ENCODE measurements around the gene SPRED1.

Gene SPRED1

DNA sequence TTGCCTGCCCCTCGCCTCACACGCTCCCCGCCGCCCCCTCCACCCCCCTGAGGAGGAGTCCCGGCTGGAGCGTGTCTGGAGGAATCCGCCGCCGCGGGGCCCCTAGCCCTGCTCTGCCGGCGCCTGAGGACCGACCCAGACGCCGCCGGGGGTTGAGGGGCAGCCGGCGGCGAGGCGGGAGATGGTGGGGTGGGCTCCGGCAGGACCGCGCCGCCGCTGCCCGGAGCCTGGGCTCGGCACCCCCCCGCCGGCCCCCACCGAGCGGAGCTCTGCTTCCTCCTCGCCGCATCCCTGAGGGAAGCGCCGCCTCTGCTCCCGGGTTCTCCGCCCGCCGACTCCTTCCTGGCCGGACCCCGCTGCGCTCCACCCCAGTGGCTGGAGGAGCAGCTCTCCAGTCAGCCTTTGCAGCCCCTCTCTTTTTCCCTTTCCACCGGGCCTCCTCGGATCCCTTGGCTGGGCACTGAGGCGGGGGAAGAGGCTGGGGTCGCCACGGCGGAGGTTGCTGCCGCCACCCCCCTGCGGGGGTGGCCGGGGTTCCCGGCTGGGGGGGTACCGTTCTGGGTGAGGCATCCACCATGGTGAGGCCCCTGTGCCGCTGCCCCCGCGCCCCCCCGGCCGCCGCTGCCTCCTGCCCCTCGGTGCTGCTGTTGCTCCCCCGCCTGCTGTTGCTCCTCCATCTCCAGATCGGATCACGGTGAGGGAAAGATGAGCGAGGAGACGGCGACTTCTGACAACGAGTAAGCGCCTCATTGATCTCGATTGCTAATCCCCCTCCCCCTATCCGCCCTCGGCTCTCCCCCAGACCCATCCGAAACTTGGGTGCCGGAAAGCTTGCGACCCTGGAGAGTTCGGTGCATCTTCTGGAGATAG is at the start of gene SPRED1:
Gene SPRED1, plus strand, starts transcription at position 356 of the 870 bp plus-strand sequence. Its CDS starts 350 bp downstream, at position 706.
- no peak for DNase-seq

DNA sequence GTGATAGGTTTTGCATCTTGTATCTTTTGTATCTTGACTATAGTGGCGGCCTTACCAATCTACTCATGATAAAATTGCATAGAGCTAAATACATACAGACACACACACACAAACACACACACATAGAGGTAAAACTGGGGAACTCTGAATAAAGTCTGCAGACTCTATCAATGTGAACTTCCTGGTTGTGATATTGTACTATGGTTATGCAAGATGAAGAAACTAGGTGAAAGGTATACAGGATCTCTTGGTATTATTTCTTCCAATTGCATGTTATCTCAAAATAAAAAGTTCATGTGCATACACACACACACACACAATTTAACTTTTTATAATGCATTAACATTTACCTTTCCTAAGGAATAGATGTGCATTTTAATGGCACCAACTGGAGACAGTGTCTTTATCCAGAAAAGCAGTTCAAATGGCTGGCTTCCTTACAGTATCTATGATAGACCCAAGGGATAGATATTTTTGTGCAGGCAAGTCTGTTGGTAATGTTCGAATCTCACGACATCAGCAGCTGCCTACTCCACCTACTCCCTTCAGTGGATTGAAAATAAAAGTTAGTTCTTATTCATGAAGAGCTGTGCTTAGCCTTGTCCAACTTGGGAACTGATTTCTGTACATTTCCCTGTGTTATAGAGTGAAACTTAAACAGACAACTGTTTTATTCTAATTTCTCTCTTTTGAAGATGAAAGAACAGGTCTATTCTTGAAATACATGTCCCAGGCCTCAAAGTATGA is 46.9 kb upstream of the SPRED1 start:
- DNase-seq = no peak

DNA sequence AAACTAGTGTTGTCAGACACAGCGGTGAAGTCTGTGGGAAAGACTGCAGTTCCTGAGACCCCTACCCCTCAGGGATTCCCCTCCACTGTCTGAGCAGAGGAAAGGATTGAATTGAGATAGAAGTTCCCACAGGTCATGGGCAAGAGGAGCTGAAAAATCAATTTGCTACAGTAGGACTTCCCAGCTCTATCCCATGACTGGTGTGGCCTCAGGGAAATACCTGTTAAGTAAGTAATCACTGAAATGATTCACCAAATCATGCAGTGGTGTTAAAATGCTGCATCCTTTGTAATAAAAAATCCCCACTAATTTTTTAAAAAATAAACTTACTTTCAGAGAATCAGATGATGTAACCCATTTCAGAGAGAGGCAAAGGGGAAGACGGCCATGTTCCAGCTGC is 45.0 kb upstream of the SPRED1 start:
- DNase-seq = no peak

DNA sequence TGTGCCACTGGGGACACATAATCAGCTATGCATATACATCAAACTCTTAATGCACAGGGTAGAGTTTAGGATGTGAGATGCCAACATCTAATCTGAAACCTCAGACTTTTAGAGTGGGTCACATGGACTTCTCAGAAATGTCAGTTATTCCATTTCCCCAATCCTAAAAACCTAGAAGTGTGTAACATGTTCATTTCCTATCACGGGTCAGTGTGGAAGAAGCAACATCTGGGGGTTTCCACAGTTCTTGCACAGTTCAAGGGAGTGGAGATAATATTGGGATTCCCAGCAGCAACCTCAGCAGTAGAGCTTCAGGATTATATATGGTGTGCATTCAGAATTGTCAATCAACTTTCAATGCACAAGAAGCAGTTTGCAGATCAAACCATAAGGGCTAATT is 44.4 kb upstream of the SPRED1 start:
- DNase-seq = no peak

DNA sequence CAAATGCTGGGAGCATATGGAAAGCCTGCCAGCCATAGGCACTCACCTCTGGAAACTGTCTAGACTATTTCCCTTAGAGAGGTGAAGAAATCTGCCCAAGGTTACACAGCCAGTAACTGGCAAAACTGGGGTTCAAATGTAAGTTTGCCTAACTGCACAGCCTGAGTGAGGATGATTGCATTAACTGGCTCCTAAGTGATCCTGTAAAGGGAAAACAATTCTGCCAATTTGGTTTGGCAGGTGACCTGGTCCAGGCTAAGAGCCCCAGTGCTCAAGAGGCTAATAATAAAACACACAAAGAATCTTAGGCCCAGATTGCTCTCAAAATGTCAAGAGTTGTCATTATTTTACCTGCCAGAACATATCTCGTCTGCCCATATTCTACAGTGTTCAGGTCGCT is 43.9 kb upstream of the SPRED1 start:
- no peak for DNase-seq

DNA sequence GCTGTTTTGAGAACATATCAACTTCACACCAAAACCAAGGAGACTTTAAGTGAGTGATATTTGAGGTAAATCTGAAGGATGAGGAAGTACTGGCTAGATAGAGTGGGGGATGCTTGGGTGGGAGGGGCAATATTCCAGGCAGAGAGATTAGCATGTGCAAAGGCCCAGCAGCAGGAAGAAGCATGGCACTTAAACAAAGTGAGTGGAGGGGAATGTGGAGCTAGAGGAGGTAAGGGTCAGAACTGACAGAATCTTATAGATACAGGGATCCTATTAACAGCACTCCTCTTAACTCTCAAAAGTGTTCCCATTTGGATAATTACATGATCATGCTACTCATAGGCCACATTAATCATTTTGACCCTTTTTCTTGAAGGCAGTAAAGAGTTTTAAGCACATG is 41.4 kb upstream of the SPRED1 start:
- DNase-seq = no peak

DNA sequence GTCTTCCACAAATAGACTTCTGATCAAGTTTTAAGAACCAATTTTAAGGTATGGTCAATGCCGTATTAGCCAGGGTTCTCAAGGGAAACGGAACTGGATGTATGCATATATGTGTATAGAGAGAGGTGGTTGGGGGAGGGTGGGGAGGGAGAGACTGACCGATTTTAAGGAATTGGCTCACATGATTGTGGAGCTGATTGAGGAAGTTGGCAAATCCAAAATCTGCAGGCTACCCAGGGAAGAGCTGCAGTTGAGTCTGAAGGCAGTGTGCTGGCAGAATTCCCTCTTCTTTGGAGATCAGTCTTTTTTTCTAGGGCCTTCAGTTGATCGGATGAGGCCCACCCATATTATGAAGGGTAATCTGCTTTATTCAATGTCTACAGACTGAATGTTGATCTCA is 40.8 kb upstream of the SPRED1 start:
- no peak for DNase-seq

DNA sequence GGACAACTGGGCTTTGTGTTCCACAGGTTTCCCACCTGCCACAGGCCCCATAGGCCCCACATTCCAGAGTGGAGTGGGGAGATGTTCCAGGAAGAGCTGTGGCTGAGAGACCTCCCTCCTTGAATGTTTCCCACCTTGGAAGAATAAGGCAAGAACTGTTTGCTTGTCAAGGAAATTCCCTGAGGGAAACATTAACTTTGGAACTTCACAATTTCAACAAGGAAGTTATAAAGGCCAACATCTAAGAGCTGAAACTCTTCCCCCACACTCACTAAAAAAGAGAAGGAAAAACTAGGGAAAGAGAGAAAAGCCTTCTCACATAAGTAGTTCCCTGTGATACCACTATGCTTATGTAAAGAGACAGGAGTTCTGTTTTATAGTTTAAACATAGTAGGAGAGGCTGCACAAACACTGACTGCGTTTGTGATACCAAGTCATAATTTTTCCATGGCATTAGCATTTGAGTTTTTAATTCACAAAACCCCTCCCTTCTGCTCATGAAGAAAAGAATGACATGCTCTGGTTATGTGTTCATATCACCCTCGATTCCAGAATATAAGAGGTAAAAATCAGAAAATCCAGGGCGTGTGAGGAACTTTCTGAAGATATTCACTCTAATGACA is 39.8 kb upstream of the SPRED1 start:
- DNase-seq = no peak

DNA sequence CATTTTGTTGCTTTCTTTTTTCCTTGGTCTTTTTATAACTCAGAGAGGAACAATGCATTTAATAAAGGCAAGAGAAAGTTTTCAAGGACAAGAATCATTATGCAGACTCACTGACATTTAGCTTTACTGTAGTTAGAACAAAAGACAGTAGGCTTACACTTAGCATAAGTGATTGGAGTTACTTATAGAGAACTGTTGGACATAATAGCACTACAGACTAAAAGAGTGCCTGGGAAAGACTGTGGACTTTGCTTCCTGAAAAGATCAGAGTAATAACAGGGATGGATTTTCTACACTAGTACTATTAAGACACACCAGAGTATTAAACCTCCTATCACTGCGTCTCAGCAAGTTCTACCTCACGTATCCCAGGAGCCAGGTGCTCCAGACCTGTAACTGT is 39.3 kb upstream of the SPRED1 start:
- no peak for DNase-seq

DNA sequence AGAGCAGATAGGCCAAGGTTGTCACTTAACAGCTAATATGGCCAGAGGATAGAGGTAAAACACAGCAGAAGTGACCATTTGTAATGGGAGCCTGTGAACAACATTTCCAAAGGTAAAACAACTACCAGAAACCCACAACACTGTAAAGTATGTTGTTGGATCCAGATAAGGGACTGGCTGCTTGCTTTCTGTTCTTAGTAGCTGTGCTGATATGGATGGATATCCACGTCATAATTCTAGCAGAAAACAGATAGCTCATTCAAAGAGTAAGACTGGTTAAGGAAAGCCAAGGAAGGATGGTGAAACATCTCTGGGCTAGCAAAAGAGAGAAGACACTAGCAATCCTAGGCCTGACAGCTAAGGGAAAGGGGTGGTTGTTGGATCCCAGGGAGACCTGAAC is 36.9 kb upstream of the SPRED1 start:
- no peak for DNase-seq

DNA sequence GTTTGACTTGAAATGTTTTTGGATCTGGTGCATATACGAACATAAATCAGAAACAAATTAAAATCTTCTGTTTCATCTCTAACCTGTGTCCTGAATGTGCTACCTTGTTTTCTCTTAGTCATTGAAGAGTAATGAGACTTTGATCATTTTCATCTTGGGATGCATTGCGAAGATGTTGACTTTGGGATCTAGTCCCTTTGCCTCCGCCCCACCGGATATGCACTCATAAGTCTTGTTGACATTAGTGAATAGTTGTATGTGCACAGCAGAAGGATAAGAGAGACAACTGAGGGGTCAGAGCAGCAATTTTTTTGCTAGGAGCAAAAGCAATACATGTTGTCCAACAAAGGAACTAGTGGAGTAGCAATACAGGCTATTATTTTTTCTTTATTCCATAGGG is 35.9 kb upstream of the SPRED1 start:
- DNase-seq = no peak

DNA sequence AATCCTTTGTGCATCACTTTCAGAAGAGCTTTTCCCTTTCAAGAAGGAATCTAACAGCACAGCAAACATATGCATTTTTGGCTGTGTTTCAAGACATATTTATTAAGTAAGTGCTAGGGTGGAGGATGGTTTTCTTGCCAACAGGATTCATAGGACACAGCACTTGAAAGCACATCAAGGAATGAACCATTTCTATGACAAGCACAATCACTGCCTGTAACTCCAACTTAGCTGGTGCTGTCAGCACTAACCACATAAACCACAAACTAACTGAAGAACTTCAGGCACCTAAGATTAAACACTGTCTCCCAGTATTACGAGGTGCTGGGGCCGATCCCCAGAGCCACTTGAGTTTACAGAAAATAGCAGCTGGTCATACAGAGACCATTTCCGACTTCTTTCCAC is 35.4 kb upstream of the SPRED1 start:
- DNase-seq = no peak

DNA sequence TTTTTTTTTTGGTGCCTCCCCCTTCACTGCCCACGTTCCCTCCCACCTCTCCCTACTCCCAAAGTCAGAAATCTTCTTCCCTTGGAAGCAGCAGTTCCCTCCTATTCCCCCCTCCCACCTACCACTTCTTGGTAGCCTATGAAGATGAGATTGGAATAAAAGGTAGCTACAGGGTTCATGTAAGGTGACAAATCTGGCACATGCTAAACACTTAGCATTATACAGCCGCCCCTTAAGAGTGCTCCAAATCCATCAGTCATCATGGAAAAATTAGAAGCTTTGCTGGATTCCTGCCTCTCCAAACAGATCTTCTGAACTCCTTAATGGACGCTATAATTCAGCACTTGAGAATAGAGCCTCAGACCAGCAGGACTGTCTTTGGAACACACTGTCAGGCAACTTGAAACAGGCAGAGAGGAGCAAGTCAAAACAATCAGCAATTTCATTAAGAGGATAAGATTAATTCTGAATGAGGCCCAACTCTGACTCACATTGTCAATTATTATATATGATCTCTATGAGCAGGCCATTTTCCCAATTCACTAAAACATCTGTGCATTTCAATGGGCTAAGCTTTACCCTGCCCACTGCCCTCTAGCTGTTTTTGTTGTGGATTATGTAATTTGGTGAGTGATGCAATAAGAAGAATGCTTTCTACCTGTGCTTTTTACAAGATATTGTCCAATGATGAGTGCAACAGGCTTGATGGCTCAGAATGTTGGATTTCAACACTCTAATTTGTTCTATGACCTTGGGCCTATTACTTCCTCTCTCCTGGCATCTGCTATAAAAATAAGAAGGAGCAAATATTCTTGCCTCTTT is 34.6 kb upstream of the SPRED1 start:
- no peak for DNase-seq

DNA sequence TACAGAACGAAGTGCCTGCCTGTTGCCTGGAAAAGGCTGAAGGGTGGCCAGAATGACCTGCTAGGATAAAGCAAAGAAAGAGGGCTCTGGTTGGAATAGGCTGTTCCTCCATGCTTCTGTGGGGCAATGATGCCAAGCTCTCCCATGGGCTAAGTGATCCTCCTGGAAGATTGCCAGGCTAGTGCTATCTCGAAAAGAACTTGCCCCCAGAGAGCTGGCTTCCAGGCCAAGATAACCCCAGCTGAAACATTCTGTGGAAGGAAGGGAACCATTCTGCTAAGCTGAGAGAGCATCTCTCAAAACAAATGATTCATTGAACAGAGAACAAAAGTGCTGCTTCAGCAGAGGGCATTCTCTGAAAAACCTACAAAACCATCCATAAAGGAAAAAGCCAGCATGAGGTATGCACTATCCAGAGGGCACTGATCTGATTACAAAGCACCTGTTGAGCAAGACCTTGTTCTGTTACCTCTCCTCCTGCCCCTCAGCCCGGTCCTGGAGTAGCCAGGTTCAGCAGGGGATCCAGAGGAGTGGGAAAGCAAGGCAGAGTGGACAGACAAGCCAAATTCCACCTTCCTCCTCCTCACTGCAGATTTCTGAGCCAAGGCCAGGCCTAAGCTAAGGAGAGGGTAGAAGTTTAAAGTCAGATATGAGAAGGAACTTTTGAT is 31.9 kb upstream of the SPRED1 start:
- no peak for DNase-seq

DNA sequence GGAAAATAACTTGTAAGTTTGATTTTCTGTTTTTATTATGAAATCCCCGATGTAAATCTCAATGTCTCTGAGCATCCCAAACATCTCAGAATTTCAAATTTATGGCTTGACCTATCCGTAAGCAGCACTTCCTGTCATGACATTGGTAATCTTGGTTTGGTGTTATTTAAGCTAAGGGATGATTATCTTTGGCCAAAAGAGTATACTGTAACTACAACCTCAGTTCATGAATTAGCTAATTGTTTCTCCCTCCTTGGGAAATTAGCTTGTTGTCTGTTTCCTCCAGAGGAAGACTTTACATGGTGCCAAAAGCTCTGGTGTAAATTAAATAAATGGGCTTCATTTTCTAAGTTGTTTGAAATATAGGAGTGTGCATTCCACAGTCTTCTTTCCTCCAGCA is 28.1 kb upstream of the SPRED1 start:
- DNase-seq = no peak

DNA sequence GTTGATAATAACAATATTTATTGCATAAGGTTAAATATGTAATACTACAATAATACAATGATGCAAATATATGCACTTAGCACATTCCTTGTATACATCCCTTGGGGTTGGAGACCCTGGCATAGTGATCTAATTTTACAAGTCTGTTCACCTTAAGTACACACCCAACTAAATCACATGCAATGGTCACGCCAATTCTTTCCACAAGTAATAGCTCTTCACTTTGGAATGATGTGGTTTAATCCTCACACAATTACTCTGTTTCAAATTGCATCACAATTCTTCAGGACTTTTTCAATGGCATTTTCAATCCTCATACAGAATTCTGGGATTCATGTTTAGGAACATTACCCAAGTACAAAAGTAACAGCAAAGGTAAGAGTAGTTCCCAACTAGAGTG is 27.3 kb upstream of the SPRED1 start:
- no peak for DNase-seq

DNA sequence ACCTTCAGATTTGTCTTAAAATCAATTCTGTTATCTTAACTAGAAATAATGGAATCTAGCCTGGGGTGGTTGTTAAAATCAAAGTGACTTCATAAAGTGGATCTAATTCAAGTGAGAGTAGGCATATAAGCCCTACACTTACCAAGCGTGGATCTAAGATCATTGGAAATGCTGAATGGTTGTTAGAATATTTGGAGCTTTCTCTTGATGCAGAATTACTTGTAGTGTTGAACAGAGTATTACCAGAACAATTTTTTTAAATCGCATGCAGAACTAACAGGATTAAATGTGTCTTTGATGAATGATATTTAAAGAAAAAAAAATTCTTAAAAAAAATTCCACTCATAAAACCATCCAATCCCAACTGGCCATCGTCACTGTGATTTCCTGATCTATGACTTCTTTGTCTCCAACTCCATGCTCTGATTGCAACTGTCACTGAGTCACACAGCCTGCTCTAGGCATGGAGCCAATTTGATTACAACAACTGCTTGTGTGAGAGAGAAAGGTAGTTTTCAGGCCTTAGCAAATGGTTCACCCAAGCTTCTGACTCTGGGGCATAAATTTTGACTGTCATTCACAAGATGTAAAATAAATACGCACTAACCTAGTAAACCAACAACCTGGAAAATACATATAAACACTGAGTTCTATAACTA is 25.9 kb upstream of the SPRED1 start:
- DNase-seq = peak; percentile 48

DNA sequence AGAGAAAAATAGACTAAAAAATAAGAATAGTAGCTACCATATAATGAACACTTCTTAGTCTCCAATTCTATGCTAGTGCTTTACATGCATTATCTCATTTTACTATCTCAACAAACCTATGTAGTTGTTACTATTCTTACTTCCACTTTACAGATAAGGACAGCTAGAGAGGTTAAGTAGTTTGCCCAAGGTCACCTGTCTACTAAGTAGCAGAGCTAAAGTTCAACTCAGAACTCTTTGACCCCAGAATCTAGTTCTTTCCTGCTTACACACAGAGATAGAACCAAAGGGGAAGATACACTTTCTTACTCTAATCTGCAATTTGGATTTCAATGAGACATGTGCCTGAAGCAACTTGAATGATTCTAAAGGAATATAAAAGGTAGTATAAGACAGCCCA is 24.7 kb upstream of the SPRED1 start:
- DNase-seq = no peak

DNA sequence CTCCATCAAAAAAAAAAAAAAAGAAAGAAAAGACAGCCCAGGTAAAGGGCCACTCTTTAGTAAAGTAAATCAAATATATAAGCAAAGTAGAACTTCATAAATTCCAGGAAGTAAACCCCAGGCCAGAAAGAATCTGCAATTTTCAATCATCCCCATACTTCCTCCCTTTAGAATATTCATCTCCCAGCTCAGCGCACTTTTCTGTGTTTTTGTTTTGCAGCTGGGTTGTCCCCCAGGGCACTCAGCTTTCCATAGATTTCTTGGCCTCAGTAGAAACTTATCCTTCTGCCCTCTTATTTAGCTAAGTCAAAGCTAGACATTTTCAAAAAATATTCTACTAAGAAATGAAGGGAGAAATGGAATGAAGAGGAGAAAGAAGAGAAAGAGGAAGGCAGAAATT is 24.0 kb upstream of the SPRED1 start:
- no peak for DNase-seq

DNA sequence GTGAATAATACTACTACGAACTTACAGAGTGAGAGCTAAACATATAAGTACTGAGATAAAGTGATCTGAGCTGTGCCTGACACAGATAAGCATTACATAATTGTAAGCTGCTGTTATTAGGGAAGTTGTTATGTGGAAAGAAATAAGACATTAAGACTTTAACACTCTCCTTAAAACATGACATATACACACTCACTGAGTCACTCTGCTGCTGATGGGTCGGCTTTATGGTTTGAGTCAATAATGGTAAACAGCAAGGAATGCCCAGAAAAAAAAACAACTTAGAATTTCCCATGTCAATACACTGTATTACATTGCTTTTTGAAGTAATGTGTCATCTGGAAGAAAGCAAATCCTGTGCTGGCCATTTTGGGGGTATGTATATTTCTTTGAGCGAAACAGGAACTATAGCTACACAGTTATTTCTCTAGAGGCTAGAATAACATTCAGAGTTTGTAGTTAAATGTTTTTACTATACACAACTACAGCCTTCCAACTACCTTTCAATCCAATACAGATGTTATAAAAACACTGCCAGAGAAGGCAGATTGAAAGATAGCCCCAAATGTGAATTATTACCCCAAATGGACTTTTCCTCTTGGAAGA is 22.8 kb upstream of the SPRED1 start:
- DNase-seq = no peak

DNA sequence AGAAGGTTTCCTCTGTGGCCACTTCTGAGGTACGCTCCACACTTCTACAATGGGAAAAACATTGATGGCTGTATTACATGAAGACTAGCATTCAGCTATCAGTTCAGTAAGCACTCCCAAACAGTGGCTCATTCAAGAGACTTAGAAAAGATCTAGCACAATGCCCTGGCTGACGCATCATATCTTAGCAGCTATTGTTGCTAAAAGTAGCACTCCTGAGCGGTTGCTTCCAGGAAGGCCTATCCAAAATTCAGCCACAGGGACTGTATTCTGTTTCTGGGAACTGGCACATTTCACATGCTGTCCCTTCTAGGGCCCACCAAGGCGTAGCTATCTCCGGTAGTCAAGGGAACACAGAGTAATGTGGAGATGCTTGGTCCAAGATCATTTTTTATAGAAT is 21.2 kb upstream of the SPRED1 start:
- DNase-seq = no peak

Measured in amniotic stem cell (primary cell).